Renal cortex interstitium (tissue), 11 donors: ENCODE data around the gene IL11. TPM values are rescaled to one million over a fixed set of nuclear protein-coding genes. Genes with fewer than 3 reads are reported as not detected.

Experiments
- DNase-seq, 11 donors: peaks; one replicate each; pipeline ENCODE4 v3.0.0-alpha.2; 2013; ENCODE audit warnings: low read depth in 9 of 11, low spot score in 4 of 11; ENCODE audit errors: extremely low read depth in 1 of 11
- polyA plus RNA-seq, 3 donors: library from polyadenylated mRNA; unstranded; fragments of 120-200 nt; gene quantifications; one replicate each; pipeline ENCODE4 v1.2.1, GENCODE V29; 2013; ENCODE audit not compliant: insufficient read length in 3 of 3

IL11 gene
- polyA plus RNA-seq, 3 donors, result 0.84 to 2.8 (median 1.5) TPM

- DNase-seq, result no peak
These were observed 22.8 kb upstream of the IL11 start for GRCh38 chr19:55392820-55393761.

GRCh38 chr19:55391702-55392615 lies 21.7 kb upstream of the IL11 start:
- DNase-seq, result no peak

GRCh38 chr19:55391191-55391670 lies 21.0 kb upstream of the IL11 start:
- DNase-seq, result no peak

- no peak for DNase-seq
These were observed 20.2 kb upstream of the IL11 start for GRCh38 chr19:55390461-55390880.

- DNase-seq, result no peak
These were observed 19.4 kb upstream of the IL11 start for GRCh38 chr19:55389386-55390317.

- no peak for DNase-seq
These were observed 17.7 kb upstream of the IL11 start for GRCh38 chr19:55387736-55388497.

- DNase-seq, result no peak
These were observed 16.3 kb upstream of the IL11 start for GRCh38 chr19:55386493-55386971.

- DNase-seq, result peak; percentile 95 to 99 (median 98)
These were observed 15.6 kb upstream of the IL11 start, which contains the start of gene RPL28 for GRCh38 chr19:55385724-55386492. Gene RPL28 (plus strand): TSS chr19:55385932. CDS start chr19:55386358, 426 bp downstream.

GRCh38 chr19:55384920-55385723 lies 14.9 kb upstream of the IL11 start:
- peak; percentile 87 to 97 (median 92) for DNase-seq

GRCh38 chr19:55384131-55384919 lies 14.1 kb upstream of the IL11 start, which contains the start of gene TMEM238:
Gene TMEM238 (minus strand): TSS chr19:55384292. CDS start chr19:55384259, 33 bp downstream.
- DNase-seq, result no peak

GRCh38 chr19:55383279-55384130 lies 13.2 kb upstream of the IL11 start:
- DNase-seq, result peak in 1 of 11 donors; percentile 65

GRCh38 chr19:55382522-55383054 lies 12.3 kb upstream of the IL11 start:
- no peak for DNase-seq

GRCh38 chr19:55382013-55382412 lies 11.8 kb upstream of the IL11 start:
- no peak for DNase-seq

GRCh38 chr19:55379174-55379573 lies 8.9 kb upstream of the IL11 start:
- no peak for DNase-seq
